Loucy (cell line): ENCODE results near the gene DOC2B.

ENCODE experiments used
- H2AFZ ChIP-seq: fragments of 200-600 bp; sonication (generic); 2 replicates; pipeline ENCODE4 v1.6.0; 2016; ENCODE audit warnings: antibody characterized with exemption, mild to moderate bottlenecking, low read length, moderate library complexity
- H3F3A ChIP-seq: fragments of 200-600 bp; 2 replicates; pipeline ENCODE4 v1.6.0; 2016; ENCODE audit warnings: antibody characterized with exemption, low read depth, mild to moderate bottlenecking
- H3K27me3 ChIP-seq: fragments of 200-600 bp; sonication (generic); 2 replicates; pipeline ENCODE4 v1.6.1; 2014; ENCODE audit warnings: low read length, mild to moderate bottlenecking; ENCODE audit not compliant: insufficient read depth, poor library complexity, severe bottlenecking
- H3K36me3 ChIP-seq: fragments of 200-600 bp; sonication (generic); 2 replicates; pipeline ENCODE4 v1.6.1; 2016; ENCODE audit warnings: low read length; ENCODE audit not compliant: insufficient read depth
- H3K4me1 ChIP-seq: fragments of 200-600 bp; sonication (generic); 2 replicates; pipeline ENCODE4 v1.5.1; 2014; ENCODE audit warnings: low read length, mild to moderate bottlenecking; ENCODE audit not compliant: insufficient read depth, poor library complexity, severe bottlenecking
- H3K4me2 ChIP-seq: fragments of 200-600 bp; sonication (generic); 2 replicates; pipeline ENCODE4 v1.6.0; 2014; ENCODE audit warnings: antibody characterized with exemption, low read length, low read depth, mild to moderate bottlenecking; ENCODE audit not compliant: poor library complexity, severe bottlenecking
- H3K4me3 ChIP-seq: fragments of 200-600 bp; sonication (generic); 2 replicates; pipeline ENCODE4 v1.5.1; 2014; ENCODE audit warnings: low read length, mild to moderate bottlenecking, mixed read lengths; ENCODE audit not compliant: poor library complexity, severe bottlenecking
- H3K79me2 ChIP-seq: fragments of 200-600 bp; sonication (generic); 2 replicates; pipeline ENCODE4 v1.6.1; 2014; ENCODE audit warnings: low read length; ENCODE audit not compliant: insufficient read depth
- H3K9ac ChIP-seq: fragments of 200-600 bp; sonication (generic); 2 replicates; pipeline ENCODE4 v1.6.0; 2014; ENCODE audit warnings: mild to moderate bottlenecking, low read depth, low read length, moderate library complexity; ENCODE audit not compliant: poor library complexity, severe bottlenecking
- H3K9me2 ChIP-seq: fragments of 200-600 bp; sonication (generic); replicated peaks from 2 replicates; pipeline ENCODE4 v1.6.1; 2016; ENCODE audit warnings: low read depth, low read length, mixed read lengths
- H3K9me3 ChIP-seq: fragments of 200-600 bp; sonication (generic); 2 replicates; pipeline ENCODE4 v1.6.1; 2014; ENCODE audit warnings: mild to moderate bottlenecking, antibody characterized with exemption, low read length, low read depth; ENCODE audit not compliant: insufficient read depth
- H4K20me1 ChIP-seq: fragments of 200-600 bp; sonication (generic); 2 replicates; pipeline ENCODE4 v1.6.0; 2014; ENCODE audit warnings: antibody characterized with exemption, low read length, mild to moderate bottlenecking; ENCODE audit not compliant: insufficient read depth, poor library complexity, severe bottlenecking
- CTCF ChIP-seq: fragments of 200-600 bp; sonication (generic); conservative IDR thresholded peaks from 2 replicates; pipeline ENCODE4 v1.5.1; 2014; ENCODE audit warnings: mild to moderate bottlenecking, antibody characterized with exemption, low read length
- EZH2phosphoT487 ChIP-seq: fragments of 200-600 bp; IDR thresholded peaks from 2 replicates; pipeline ENCODE4 v1.6.1; 2018; ENCODE audit warnings: antibody characterized with exemption, mild to moderate bottlenecking, moderate library complexity, borderline replicate concordance

Gene DOC2B

GRCh38 chr17:223723-224471, 42.4 kb upstream of the DOC2B start:
- Histone ChIP-seq H2AFZ (no peak overlapping the region), H3K9ac (no peak overlapping the region), H3K4me2 (no peak overlapping the region), H4K20me1 (no peaks in the 10 kb centered on the region), H3K9me2 (no peaks in the 10 kb centered on the region), H3F3A (no peaks in the 10 kb centered on the region), H3K9me3 (no peaks in the 10 kb centered on the region; the same call in 1 of the 2 replicates), H3K36me3 (no peaks in the 10 kb centered on the region), H3K4me3 (no peak overlapping the region), H3K4me1 (no peaks in the 10 kb centered on the region), H3K27me3 (no peaks in the 10 kb centered on the region), H3K79me2 (no peaks in the 10 kb centered on the region)
- TF ChIP-seq EZH2phosphoT487 (no peak), CTCF (no peak)

- Histone ChIP-seq H3K4me2 (no peak overlapping the region), H3K9me3 (peaks cover 3% of the 10 kb centered on the region; the same call in 1 of the 2 replicates), H3K9me2 (no peaks in the 10 kb centered on the region), H3K27me3 (no peaks in the 10 kb centered on the region), H2AFZ (no peak overlapping the region), H3K4me3 (no peak overlapping the region), H3K36me3 (no peaks in the 10 kb centered on the region), H4K20me1 (no peaks in the 10 kb centered on the region), H3K79me2 (no peaks in the 10 kb centered on the region), H3K9ac (no peak overlapping the region), H3F3A (no peaks in the 10 kb centered on the region), H3K4me1 (no peaks in the 10 kb centered on the region)
- TF ChIP-seq EZH2phosphoT487: no peak
- no peak for TF ChIP-seq CTCF
Measured at GRCh38 chr17:222172-222571, 40.7 kb upstream of the DOC2B start.

- H3K4me1 ChIP-seq: no peaks in the 10 kb centered on the region
- no peak overlapping the region for H2AFZ ChIP-seq
- H3K27me3 ChIP-seq: no peaks in the 10 kb centered on the region
- no peaks in the 10 kb centered on the region for H3F3A ChIP-seq
- no peaks in the 10 kb centered on the region for H4K20me1 ChIP-seq
- no peaks in the 10 kb centered on the region for H3K9me2 ChIP-seq
- no peak overlapping the region for H3K9ac ChIP-seq
- H3K9me3 ChIP-seq: peaks cover 3% of the 10 kb centered on the region; the same call in 1 of the 2 replicates
- H3K4me2 ChIP-seq: no peak overlapping the region
- no peaks in the 10 kb centered on the region for H3K36me3 ChIP-seq
- H3K4me3 ChIP-seq: no peak overlapping the region
- TF ChIP-seq EZH2phosphoT487 (no peak), CTCF (no peak)
- no peaks in the 10 kb centered on the region for H3K79me2 ChIP-seq
Measured at GRCh38 chr17:219696-220095, 38.2 kb upstream of the DOC2B start.
